Tibial artery (tissue), 4 donors: Measurements from ENCODE around the gene EHD1.
"Not testable (repeated sequence)": the region's sequence is repeated elsewhere in the genome, so short reads cannot be mapped to it uniquely, and the experiment has no call there.

Source experiments
- DNase-seq, 2 donors: peaks; one replicate each; pipeline ENCODE4 v3.0.0-alpha.2; 2019
- H3K27ac ChIP-seq, 2 donors: fragments of 200-600 bp; sonication (generic) in 1 of 2; 1 replicate in 1 of 2; 2 replicates in 1 of 2; pipeline ENCODE4 v1.5.1; 2018 to 2019; ENCODE audit warnings: mild to moderate bottlenecking in 1 of 2
- H3K27me3 ChIP-seq, 2 donors: fragments of 200-600 bp; sonication (generic) in 1 of 2; one replicate each; pipeline versions ENCODE4 v1.5.1 to v1.6.0; 2016 to 2019
- H3K36me3 ChIP-seq, 3 donors: fragments of 200-600 bp; sonication (generic) in 2 of 3; one replicate each; pipeline ENCODE4 v1.5.1; 2016 to 2019; ENCODE audit warnings: mild to moderate bottlenecking in 2 of 3
- H3K4me1 ChIP-seq, 4 donors: fragments of 200-600 bp; sonication (generic) in 2 of 4; 1 replicate in 3 of 4; 2 replicates in 1 of 4; pipeline ENCODE4 v1.5.1; 2016 to 2019
- H3K4me3 ChIP-seq, 2 donors: fragments of 200-600 bp; sonication (generic) in 1 of 2; 1 replicate in 1 of 2; 2 replicates in 1 of 2; pipeline ENCODE4 v1.5.1; 2018 to 2019; ENCODE audit warnings: mild to moderate bottlenecking in 2 of 2
- H3K9me3 ChIP-seq, 3 donors: fragments of 200-600 bp; sonication (generic) in 1 of 3; one replicate each; pipeline ENCODE4 v1.5.1; 2016 to 2019
- intact Hi-C: fragments of 100-400 bp; cut with DNase I; formaldehyde crosslinking; loops from one replicate; pipeline ENCODE4 v1.15.0; 2023; ENCODE audit warnings: low total_unique reads
- TF ChIP-seq, protein P1 (sequence below), 2 experiments: fragments of 200-600 bp in 1 of 2; fragments of 450-650 bp in 1 of 2; IDR thresholded peaks; one replicate each; pipeline ENCODE4 v1.5.1; 2017 to 2019; ENCODE audit warnings: antibody characterized with exemption in 2 of 2, mild to moderate bottlenecking in 1 of 2, moderate library complexity in 1 of 2

Gene EHD1

GRCh38 chr11:64826062-64826461 is 52.4 kb downstream of the EHD1 start:
- DNase-seq: no peak
- H3K36me3 ChIP-seq: peaks cover 0 to 44% (median 0%) of the 10 kb centered on the region in 3 donors
- no peaks in the 10 kb centered on the region for H3K9me3 ChIP-seq

DNA sequence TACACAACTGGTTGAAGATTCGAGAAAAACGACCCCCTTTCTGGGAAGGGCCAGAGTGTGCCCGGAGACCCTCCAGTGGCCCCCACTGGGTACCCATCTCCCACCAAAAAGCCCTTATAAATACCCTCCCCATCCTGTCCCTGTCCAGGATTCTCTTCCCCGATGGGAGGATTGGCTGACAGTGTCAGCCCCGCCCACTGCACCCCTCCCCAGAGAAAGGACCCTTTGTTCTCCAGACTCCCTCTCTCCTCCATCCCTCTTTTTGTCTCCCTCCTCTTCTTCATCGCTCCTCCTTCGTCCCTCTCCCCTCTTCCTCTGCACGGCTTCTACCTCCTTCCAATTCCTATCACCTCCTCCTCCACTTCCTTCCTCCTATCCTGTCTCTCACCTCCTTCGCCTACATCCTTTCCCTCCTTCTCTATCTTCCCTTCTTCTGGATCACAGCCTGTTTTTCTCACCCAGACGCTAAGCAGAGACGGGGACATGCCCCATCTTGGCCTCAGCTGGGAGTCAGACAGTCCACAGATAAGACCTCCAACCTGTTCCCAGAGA is 54.8 kb downstream of the EHD1 start:
- intact Hi-C loops: no loop called here
- TF ChIP-seq, protein P1, sequence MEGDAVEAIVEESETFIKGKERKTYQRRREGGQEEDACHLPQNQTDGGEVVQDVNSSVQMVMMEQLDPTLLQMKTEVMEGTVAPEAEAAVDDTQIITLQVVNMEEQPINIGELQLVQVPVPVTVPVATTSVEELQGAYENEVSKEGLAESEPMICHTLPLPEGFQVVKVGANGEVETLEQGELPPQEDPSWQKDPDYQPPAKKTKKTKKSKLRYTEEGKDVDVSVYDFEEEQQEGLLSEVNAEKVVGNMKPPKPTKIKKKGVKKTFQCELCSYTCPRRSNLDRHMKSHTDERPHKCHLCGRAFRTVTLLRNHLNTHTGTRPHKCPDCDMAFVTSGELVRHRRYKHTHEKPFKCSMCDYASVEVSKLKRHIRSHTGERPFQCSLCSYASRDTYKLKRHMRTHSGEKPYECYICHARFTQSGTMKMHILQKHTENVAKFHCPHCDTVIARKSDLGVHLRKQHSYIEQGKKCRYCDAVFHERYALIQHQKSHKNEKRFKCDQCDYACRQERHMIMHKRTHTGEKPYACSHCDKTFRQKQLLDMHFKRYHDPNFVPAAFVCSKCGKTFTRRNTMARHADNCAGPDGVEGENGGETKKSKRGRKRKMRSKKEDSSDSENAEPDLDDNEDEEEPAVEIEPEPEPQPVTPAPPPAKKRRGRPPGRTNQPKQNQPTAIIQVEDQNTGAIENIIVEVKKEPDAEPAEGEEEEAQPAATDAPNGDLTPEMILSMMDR (IDR thresholded peaks at IDR 0.05): no peak
- H3K4me1 ChIP-seq: no peaks in the 10 kb centered on the region
- DNase-seq: no peak
- no peak overlapping the region for H3K4me3 ChIP-seq
- H3K9me3 ChIP-seq: no peaks in the 10 kb centered on the region
- no peak overlapping the region for H3K27ac ChIP-seq
- peaks cover 0 to 24% (median 0%) of the 10 kb centered on the region in 3 donors for H3K36me3 ChIP-seq
- H3K27me3 ChIP-seq: no peaks in the 10 kb centered on the region

More at GRCh38 chr11:64826062-64826461, 52.4 kb downstream of the EHD1 start:
- Histone ChIP-seq H3K4me3 (no peak overlapping the region), H3K27me3 (no peaks in the 10 kb centered on the region), H3K4me1 (no peaks in the 10 kb centered on the region), H3K27ac (no peak overlapping the region)
- intact Hi-C loops: no loop called here
- TF ChIP-seq, protein P1 (IDR thresholded peaks at IDR 0.05): no peak

DNA sequence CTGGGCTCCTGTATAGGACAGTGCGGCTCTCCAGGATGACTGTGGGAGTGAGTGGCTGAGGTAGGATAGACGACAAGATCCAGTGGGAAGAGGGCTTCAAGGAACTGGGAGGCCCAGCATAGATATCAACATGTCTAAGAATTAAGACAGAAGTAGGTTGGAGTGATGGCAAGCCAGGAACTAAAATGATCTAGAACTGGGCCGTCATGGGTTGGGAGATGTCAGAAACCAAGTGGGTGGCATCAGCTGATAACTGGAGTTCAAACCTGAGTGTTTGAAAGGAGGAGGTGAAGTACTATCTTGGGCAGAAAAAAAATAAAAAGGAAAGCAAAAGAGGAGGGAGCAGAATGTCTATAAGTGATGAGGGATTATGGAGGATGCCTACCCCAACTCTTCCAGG is 60.9 kb downstream of the EHD1 start:
- H3K4me1 ChIP-seq: no peaks in the 10 kb centered on the region
- H3K27ac ChIP-seq: no peak overlapping the region
- DNase-seq: no peak
- intact Hi-C loops: no loop called here
- H3K4me3 ChIP-seq: no peak overlapping the region
- TF ChIP-seq, protein P1 (IDR thresholded peaks at IDR 0.05): no peak
- H3K9me3 ChIP-seq: no peaks in the 10 kb centered on the region
- no peaks in the 10 kb centered on the region for H3K36me3 ChIP-seq
- no peaks in the 10 kb centered on the region for H3K27me3 ChIP-seq

DNA sequence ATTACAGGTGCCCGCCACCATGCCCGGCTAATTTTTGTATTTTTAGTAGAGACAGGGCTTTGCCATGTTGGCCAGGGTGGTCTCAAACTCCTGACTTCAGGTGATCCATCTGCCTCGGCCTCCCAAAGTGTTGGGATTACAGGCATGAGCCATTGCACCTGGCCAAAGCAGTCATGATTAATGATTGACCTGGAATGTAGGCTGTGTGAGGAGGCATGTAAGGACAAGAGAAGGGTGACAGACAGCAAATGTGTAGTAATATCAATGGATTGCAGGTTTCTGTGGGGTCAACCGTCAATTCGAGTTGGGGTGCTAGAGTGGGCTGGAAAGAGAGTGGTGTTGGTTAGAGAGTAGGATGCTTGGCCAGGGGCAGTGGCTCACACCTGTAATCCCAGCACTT is 63.0 kb downstream of the EHD1 start:
- H3K4me3 ChIP-seq, H3K27me3 ChIP-seq, H3K9me3 ChIP-seq, H3K4me1 ChIP-seq, H3K36me3 ChIP-seq, H3K27ac ChIP-seq, intact Hi-C loops, DNase-seq: not testable (repeated sequence)

DNA sequence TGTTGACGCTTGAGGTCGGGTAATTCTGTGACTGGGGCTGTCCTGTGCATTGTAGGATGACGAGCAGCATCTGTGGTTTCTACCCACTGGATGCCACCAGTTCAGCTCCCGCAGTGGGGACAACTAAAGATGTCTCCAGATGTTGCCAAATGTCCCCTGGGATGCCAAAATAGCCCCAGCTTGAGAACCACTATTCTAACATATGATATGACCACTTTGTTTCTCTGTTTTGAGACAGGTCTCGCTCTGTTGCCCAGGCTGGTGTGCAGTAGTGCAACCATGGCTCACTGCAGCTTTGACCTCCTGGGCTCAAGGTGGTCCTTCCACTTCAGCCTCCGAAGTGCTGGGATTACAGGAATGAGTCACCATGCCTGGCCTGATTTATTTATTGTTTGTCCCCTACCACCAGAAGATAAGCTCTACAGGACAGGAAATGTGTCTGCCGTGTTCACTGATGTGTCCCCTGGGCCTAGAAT is 63.7 kb downstream of the EHD1 start:
- Histone ChIP-seq H3K36me3 (no peaks in the 10 kb centered on the region), H3K4me1 (peaks cover 0 to 5% (median 3%) of the 10 kb centered on the region in 4 donors), H3K27me3 (no peaks in the 10 kb centered on the region), H3K9me3 (no peaks in the 10 kb centered on the region), H3K4me3 (no peak overlapping the region), H3K27ac (no peak overlapping the region)
- TF ChIP-seq, protein P1 (IDR thresholded peaks at IDR 0.05): no peak
- intact Hi-C loops: no loop called here
- DNase-seq: no peak

- no peaks in the 10 kb centered on the region for H3K27me3 ChIP-seq
- no peak overlapping the region for H3K4me3 ChIP-seq
- H3K27ac ChIP-seq: no peak overlapping the region
- peaks cover 0 to 14% (median 9%) of the 10 kb centered on the region in 4 donors for H3K4me1 ChIP-seq
- no peaks in the 10 kb centered on the region for H3K36me3 ChIP-seq
- intact Hi-C loops: no loop called here
- TF ChIP-seq, protein P1 (IDR thresholded peaks at IDR 0.05): no peak
- H3K9me3 ChIP-seq: no peaks in the 10 kb centered on the region
- no peak for DNase-seq
Observed at GRCh38 chr11:64813826-64814225, 64.6 kb downstream of the EHD1 start.
